Activated CD8-positive, alpha-beta T cell treated with anti-CD3 and anti-CD28 coated beads, Interleukin-2, amount 10 ng/mL, durations not matched to agents 7 days and 5 days (primary cell): ENCODE data around the gene MIEN1. TPM values are rescaled to one million over a fixed set of nuclear protein-coding genes. Genes with fewer than 3 reads are reported as not detected.
"Not testable (repeated sequence)": the region's sequence is repeated elsewhere in the genome, so short reads cannot be mapped to it uniquely, and the experiment has no call there.

Experiments
- ATAC-seq: fragments of 150-1000 bp; cut with Tn5 transposase; one replicate; pipeline ENCODE4 v1.10.0; 2021; ENCODE audit warnings: moderate library complexity
- CTCF ChIA-PET: fragments of 350-600 bp; sonication (Branson Sonifier 250); formaldehyde crosslinking; loops from one replicate; lab custom pipeline; 2021; ENCODE audit warnings: antibody characterized with exemption; lab: Charles Lee
- POLR2A ChIA-PET: fragments of 350-600 bp; sonication (Branson Sonifier 250); formaldehyde crosslinking; loops from one replicate; lab custom pipeline; 2021; ENCODE audit warnings: antibody characterized with exemption; lab: Charles Lee
- DNase-seq: peaks from one replicate; pipeline ENCODE4 v3.0.0-alpha.2; 2020
- H3K27ac Mint-ChIP-seq: one replicate; pipeline ENCODE4 v1.8.0; 2021; ENCODE audit warnings: mild to moderate bottlenecking, mixed read lengths
- H3K27me3 Mint-ChIP-seq: one replicate; pipeline ENCODE4 v1.8.0; 2021; ENCODE audit warnings: low read depth, mixed read lengths
- H3K36me3 Mint-ChIP-seq: one replicate; pipeline ENCODE4 v1.8.0; 2021; ENCODE audit warnings: low read depth, mixed read lengths
- H3K4me1 Mint-ChIP-seq: one replicate; pipeline ENCODE4 v1.8.0; 2021; ENCODE audit warnings: low read depth, mixed read lengths
- H3K4me3 Mint-ChIP-seq: one replicate; pipeline ENCODE4 v1.8.0; 2021; ENCODE audit warnings: mild to moderate bottlenecking, mixed read lengths
- H3K9me3 Mint-ChIP-seq: one replicate; pipeline ENCODE4 v1.8.0; 2022; ENCODE audit warnings: mixed read lengths; ENCODE audit not compliant: insufficient read depth
- total RNA-seq, 2 experiments: library from RNA; stranded (reverse); gene quantifications; one replicate each; pipeline ENCODE4 v1.2.3, GENCODE V29; 2021

The MIEN1 gene
- total RNA-seq, 2 experiments from 2014 or later = 44.0 to 44.6 TPM

- no peak overlapping the region for H3K27ac Mint-ChIP-seq
- peaks cover 69% of the 10 kb centered on the region for H3K4me1 Mint-ChIP-seq
These were observed 35.4 kb upstream of the MIEN1 start for GRCh38 chr17:39765766-39766165.

GRCh38 chr17:39765175-39765574 lies 34.8 kb upstream of the MIEN1 start:
- H3K27ac Mint-ChIP-seq = no peak overlapping the region
- peaks cover 65% of the 10 kb centered on the region for H3K4me1 Mint-ChIP-seq
- H3K36me3 Mint-ChIP-seq = peaks cover 66% of the 10 kb centered on the region
- ATAC-seq (no peak), DNase-seq (no peak)
- no peaks in the 10 kb centered on the region for H3K27me3 Mint-ChIP-seq
- H3K4me3 Mint-ChIP-seq = no peak overlapping the region
- ChIA-PET CTCF (interaction anchor here (1.4 kb wide), 1 partner anchor 12 kb away, joined by 4 read pairs; no protein-coding TSS in a partner anchor), POLR2A (no interaction called here)
- no peaks in the 10 kb centered on the region for H3K9me3 Mint-ChIP-seq

More at GRCh38 chr17:39765766-39766165, 35.4 kb upstream of the MIEN1 start:
- POLR2A ChIA-PET = interaction anchor here (1.6 kb wide), 1 partner anchor 11 kb away, joined by 6 read pairs; no protein-coding TSS in a partner anchor
- no peaks in the 10 kb centered on the region for H3K27me3 Mint-ChIP-seq
- peaks cover 65% of the 10 kb centered on the region for H3K36me3 Mint-ChIP-seq
- no peak overlapping the region for H3K4me3 Mint-ChIP-seq
- no peaks in the 10 kb centered on the region for H3K9me3 Mint-ChIP-seq
- DNase-seq (no peak), ATAC-seq (no peak)
- CTCF ChIA-PET = interaction anchor here (0.5 to 1.9 kb wide), 3 partner anchors 12 to 524 kb away, joined by 4 read pairs; no protein-coding TSS in a partner anchor

GRCh38 chr17:39764171-39764570 lies 33.8 kb upstream of the MIEN1 start:
- Mint-ChIP-seq H3K4me1 (peaks cover 62% of the 10 kb centered on the region), H3K36me3 (peaks cover 63% of the 10 kb centered on the region)
- H3K9me3 Mint-ChIP-seq, DNase-seq, POLR2A ChIA-PET, H3K4me3 Mint-ChIP-seq, ATAC-seq, H3K27me3 Mint-ChIP-seq, H3K27ac Mint-ChIP-seq: not testable (repeated sequence)
- CTCF ChIA-PET = interaction anchor here (1.4 kb wide), 1 partner anchor 13 kb away, joined by 4 read pairs; no protein-coding TSS in a partner anchor

GRCh38 chr17:39763051-39763820 lies 32.9 kb upstream of the MIEN1 start:
- peaks cover 63% of the 10 kb centered on the region for H3K4me1 Mint-ChIP-seq
- DNase-seq = no peak
- ATAC-seq = no peak
- H3K9me3 Mint-ChIP-seq = no peaks in the 10 kb centered on the region
- H3K4me3 Mint-ChIP-seq = no peak overlapping the region
- ChIA-PET POLR2A (interaction anchor here (0.6 kb wide), 1 partner anchor 1265 kb away, joined by 5 read pairs; no protein-coding TSS in a partner anchor), CTCF (no interaction called here)
- H3K27ac Mint-ChIP-seq = no peak overlapping the region
- H3K36me3 Mint-ChIP-seq = peaks cover 58% of the 10 kb centered on the region
- H3K27me3 Mint-ChIP-seq = no peaks in the 10 kb centered on the region

- ATAC-seq = no peak
These were observed 31.6 kb upstream of the MIEN1 start for GRCh38 chr17:39761861-39762496.

GRCh38 chr17:39759204-39759603 lies 28.9 kb upstream of the MIEN1 start:
- H3K4me1 Mint-ChIP-seq = peaks cover 72% of the 10 kb centered on the region
- ATAC-seq = no peak
- DNase-seq = no peak
- H3K36me3 Mint-ChIP-seq = peaks cover 23% of the 10 kb centered on the region
- H3K9me3 Mint-ChIP-seq = no peaks in the 10 kb centered on the region
- H3K27ac Mint-ChIP-seq = no peak overlapping the region
- H3K4me3 Mint-ChIP-seq = no peak overlapping the region
- POLR2A ChIA-PET = no interaction called here
- CTCF ChIA-PET = interaction anchor here (1.1 to 2.3 kb wide), 4 partner anchors 106 to 221 kb away, joined by 4 to 11 read pairs (median 6); partner anchors contain the start of genes IKZF3 and PSMD3
- no peaks in the 10 kb centered on the region for H3K27me3 Mint-ChIP-seq

More at GRCh38 chr17:39761861-39762496, 31.6 kb upstream of the MIEN1 start:
- Mint-ChIP-seq H3K27ac (no peak overlapping the region), H3K4me3 (no peak overlapping the region), H3K4me1 (peaks cover 66% of the 10 kb centered on the region), H3K9me3 (no peaks in the 10 kb centered on the region), H3K36me3 (peaks cover 49% of the 10 kb centered on the region), H3K27me3 (no peaks in the 10 kb centered on the region)
- ChIA-PET POLR2A (interaction anchor here (1.3 kb wide), 1 partner anchor 8 kb away, joined by 4 read pairs; no protein-coding TSS in a partner anchor), CTCF (no interaction called here)
- DNase-seq = no peak

- Mint-ChIP-seq H3K4me1 (peaks cover 74% of the 10 kb centered on the region), H3K36me3 (peaks cover 22% of the 10 kb centered on the region), H3K9me3 (no peaks in the 10 kb centered on the region), H3K4me3 (peak overlapping the region; percentile 28), H3K27ac (peak overlapping the region; percentile 73), H3K27me3 (no peaks in the 10 kb centered on the region)
- ATAC-seq = peak; percentile 12
- CTCF ChIA-PET = interaction anchor here (0.5 to 2.3 kb wide), 6 partner anchors 9 to 222 kb away, joined by 3 to 11 read pairs (median 5); partner anchors contain the start of genes IKZF3 and PSMD3
- POLR2A ChIA-PET = interaction anchor here (1.0 to 7.6 kb wide), 3 partner anchors 11 to 169 kb away, joined by 3 to 42 read pairs (median 22); partner anchors contain the start of gene IKZF3
- DNase-seq = peak; percentile 77
These were observed 27.9 kb upstream of the MIEN1 start for GRCh38 chr17:39757931-39758873.

GRCh38 chr17:39757176-39757662 lies 26.9 kb upstream of the MIEN1 start:
- Mint-ChIP-seq H3K4me3 (peak overlapping the region; percentile 23), H3K36me3 (peaks cover 15% of the 10 kb centered on the region), H3K27ac (peak overlapping the region; percentile 73), H3K9me3 (no peaks in the 10 kb centered on the region), H3K27me3 (no peaks in the 10 kb centered on the region), H3K4me1 (peaks cover 77% of the 10 kb centered on the region)
- no peak for DNase-seq
- no peak for ATAC-seq
- ChIA-PET CTCF (interaction anchor here (1.1 to 5.5 kb wide), 5 partner anchors 12 to 135 kb away, joined by 3 to 81 read pairs (median 11); partner anchors contain the start of gene IKZF3), POLR2A (interaction anchor here (4.4 to 7.6 kb wide), 2 partner anchors 12 to 105 kb away, joined by 22 to 42 read pairs; partner anchors contain the start of gene IKZF3)

GRCh38 chr17:39756380-39757079 lies 26.2 kb upstream of the MIEN1 start:
- peaks cover 75% of the 10 kb centered on the region for H3K4me1 Mint-ChIP-seq
- H3K27me3 Mint-ChIP-seq = no peaks in the 10 kb centered on the region
- H3K4me3 Mint-ChIP-seq = peak overlapping the region; percentile 29
- peak overlapping the region; percentile 82 for H3K27ac Mint-ChIP-seq
- DNase-seq (no peak), ATAC-seq (no peak)
- ChIA-PET POLR2A (interaction anchor here (1.9 to 7.6 kb wide), 3 partner anchors 13 to 166 kb away, joined by 5 to 42 read pairs (median 22); partner anchors contain the start of gene IKZF3), CTCF (interaction anchor here (1.0 to 5.5 kb wide), 9 partner anchors 13 to 224 kb away, joined by 3 to 81 read pairs (median 5); partner anchors contain the start of gene PSMD3)
- peaks cover 15% of the 10 kb centered on the region for H3K36me3 Mint-ChIP-seq
- H3K9me3 Mint-ChIP-seq = no peaks in the 10 kb centered on the region
